Nephron (organoid): ENCODE results near the gene STRN3.
A peak's percentile ranks its signal among the peaks of the same experiment; 100 is the strongest.
"Not testable (repeated sequence)": the region's sequence is repeated elsewhere in the genome, so short reads cannot be mapped to it uniquely, and the experiment has no call there.

ENCODE experiments used
- H3K27ac Mint-ChIP-seq, 3 experiments: 2 replicates each; pipeline ENCODE4 v1.8.0; 2020; ENCODE audit warnings: mixed read lengths in 3 of 3, mild to moderate bottlenecking in 2 of 3, moderate library complexity in 1 of 3
- H3K27me3 Mint-ChIP-seq: 2 replicates; pipeline ENCODE4 v1.8.0; 2021; ENCODE audit warnings: low read depth, mild to moderate bottlenecking, moderate library complexity, mixed read lengths
- H3K36me3 Mint-ChIP-seq: 2 replicates; pipeline ENCODE4 v1.8.0; 2020; ENCODE audit warnings: low read depth, mixed read lengths
- H3K4me1 Mint-ChIP-seq: 2 replicates; pipeline ENCODE4 v1.8.0; 2020; ENCODE audit warnings: mixed read lengths
- H3K4me3 Mint-ChIP-seq, 3 experiments: 2 replicates each; pipeline ENCODE4 v1.8.0; 2020; ENCODE audit warnings: mild to moderate bottlenecking in 3 of 3, mixed read lengths in 3 of 3, moderate library complexity in 2 of 3
- H3K9me3 Mint-ChIP-seq: 2 replicates; pipeline ENCODE4 v1.8.0; 2020; ENCODE audit warnings: mixed read lengths
- CTCF ChIP-seq, 3 experiments: fragments of 200-600 bp; sonication (generic); IDR thresholded peaks; one replicate each; pipeline ENCODE4 v1.5.0; 2021; ENCODE audit warnings: antibody characterized with exemption in 3 of 3; ENCODE audit not compliant: unreplicated experiment in 3 of 3

Gene STRN3

GRCh38 chr14:30966415-30967363, 59.5 kb downstream of the STRN3 start:
- Mint-ChIP-seq H3K4me3 (no peak overlapping the region), H3K36me3 (peaks cover 62% of the 10 kb centered on the region), H3K27ac (peak overlapping the region in 1 of 3 experiments; percentile 68), H3K9me3 (peaks cover 19% of the 10 kb centered on the region), H3K4me1 (no peaks in the 10 kb centered on the region), H3K27me3 (no peaks in the 10 kb centered on the region)
- no peak for TF ChIP-seq CTCF (IDR thresholded peaks at IDR 0.05; ENCODE audit: unreplicated experiment in 3 of 3)

- H3K4me1 Mint-ChIP-seq = not testable (repeated sequence)
Measured at GRCh38 chr14:30965861-30966260, 60.3 kb downstream of the STRN3 start.

GRCh38 chr14:30962537-30962936, 63.6 kb downstream of the STRN3 start:
- not testable (repeated sequence) for H3K27ac Mint-ChIP-seq, H3K4me1 Mint-ChIP-seq, H3K4me3 Mint-ChIP-seq, H3K27me3 Mint-ChIP-seq
- Mint-ChIP-seq H3K9me3 (peaks cover 12% of the 10 kb centered on the region), H3K36me3 (peaks cover 47% of the 10 kb centered on the region)

More at GRCh38 chr14:30965861-30966260, 60.3 kb downstream of the STRN3 start:
- H3K27ac Mint-ChIP-seq, H3K27me3 Mint-ChIP-seq, H3K4me3 Mint-ChIP-seq: not testable (repeated sequence)
- H3K9me3 Mint-ChIP-seq = peaks cover 17% of the 10 kb centered on the region
- peaks cover 56% of the 10 kb centered on the region for H3K36me3 Mint-ChIP-seq

GRCh38 chr14:30961330-30961729, 64.8 kb downstream of the STRN3 start:
- no peaks in the 10 kb centered on the region for H3K27me3 Mint-ChIP-seq
- H3K4me3 Mint-ChIP-seq = no peak overlapping the region
- peaks cover 8% of the 10 kb centered on the region for H3K9me3 Mint-ChIP-seq
- H3K36me3 Mint-ChIP-seq = peaks cover 37% of the 10 kb centered on the region
- TF ChIP-seq CTCF (IDR thresholded peaks at IDR 0.05; ENCODE audit: unreplicated experiment in 3 of 3) = no peak
- no peak overlapping the region for H3K27ac Mint-ChIP-seq
- peaks cover 6% of the 10 kb centered on the region for H3K4me1 Mint-ChIP-seq

GRCh38 chr14:30960216-30960615, 66.0 kb downstream of the STRN3 start:
- H3K4me3 Mint-ChIP-seq = no peak overlapping the region
- peaks cover 32% of the 10 kb centered on the region for H3K36me3 Mint-ChIP-seq
- no peak overlapping the region for H3K27ac Mint-ChIP-seq
- H3K27me3 Mint-ChIP-seq = no peaks in the 10 kb centered on the region
- no peak for TF ChIP-seq CTCF (IDR thresholded peaks at IDR 0.05; ENCODE audit: unreplicated experiment in 3 of 3)
- H3K9me3 Mint-ChIP-seq = no peaks in the 10 kb centered on the region
- peaks cover 6% of the 10 kb centered on the region for H3K4me1 Mint-ChIP-seq

GRCh38 chr14:30958555-30959407, 67.4 kb downstream of the STRN3 start:
- TF ChIP-seq CTCF (IDR thresholded peaks at IDR 0.05; ENCODE audit: unreplicated experiment in 3 of 3) = no peak
- Mint-ChIP-seq H3K9me3 (no peaks in the 10 kb centered on the region), H3K27ac (peak overlapping the region in 2 of 3 experiments; percentile 20 to 38), H3K4me1 (peaks cover 6% of the 10 kb centered on the region), H3K36me3 (peaks cover 28% of the 10 kb centered on the region), H3K27me3 (no peaks in the 10 kb centered on the region), H3K4me3 (no peak overlapping the region)
